ENCODE measurements around the gene ZNF385B.

Gene ZNF385B

GRCh38 chr2:179440642-179441251 is 420.7 kb downstream of the ZNF385B start:
- TF ChIP-seq CTCF (IDR thresholded peaks at IDR 0.05; ENCODE audit: low read depth, low read length): peak; percentile 58
- no peak overlapping the region for H3K4me3 ChIP-seq (ENCODE audit: low read depth, low read length)
- DNase-seq (ENCODE audit: low read depth, low spot score): peak; percentile 52
- in situ Hi-C loops (cut with HindIII; ENCODE audit: low sequenced_read_pairs): no loop called here

GRCh38 chr2:179438654-179439053 is 422.8 kb downstream of the ZNF385B start:
- no peak for TF ChIP-seq CTCF (IDR thresholded peaks at IDR 0.05; ENCODE audit: low read depth, low read length)
- in situ Hi-C loops (cut with HindIII; ENCODE audit: low sequenced_read_pairs): no loop called here
- no peak overlapping the region for H3K4me3 ChIP-seq (ENCODE audit: low read depth, low read length)
- no peak for DNase-seq (ENCODE audit: low read depth, low spot score)

- TF ChIP-seq CTCF (IDR thresholded peaks at IDR 0.05; ENCODE audit: low read depth, low read length): no peak
Measured at GRCh38 chr2:179437430-179437829, 424.0 kb downstream of the ZNF385B start.

GRCh38 chr2:179435566-179435965 is 425.8 kb downstream of the ZNF385B start:
- in situ Hi-C loops (cut with HindIII; ENCODE audit: low sequenced_read_pairs): no loop called here
- TF ChIP-seq CTCF (IDR thresholded peaks at IDR 0.05; ENCODE audit: low read depth, low read length): no peak

More at GRCh38 chr2:179437430-179437829, 424.0 kb downstream of the ZNF385B start:
- DNase-seq (ENCODE audit: low read depth, low spot score): no peak
- in situ Hi-C loops (cut with HindIII; ENCODE audit: low sequenced_read_pairs): no loop called here
- H3K4me3 ChIP-seq (ENCODE audit: low read depth, low read length): no peak overlapping the region

GRCh38 chr2:179435000-179435399 is 426.4 kb downstream of the ZNF385B start:
- in situ Hi-C loops (cut with HindIII; ENCODE audit: low sequenced_read_pairs): no loop called here
- no peak overlapping the region for H3K4me3 ChIP-seq (ENCODE audit: low read depth, low read length)
- no peak for DNase-seq (ENCODE audit: low read depth, low spot score)
- TF ChIP-seq CTCF (IDR thresholded peaks at IDR 0.05; ENCODE audit: low read depth, low read length): no peak

More at GRCh38 chr2:179435566-179435965, 425.8 kb downstream of the ZNF385B start:
- no peak overlapping the region for H3K4me3 ChIP-seq (ENCODE audit: low read depth, low read length)
- DNase-seq (ENCODE audit: low read depth, low spot score): no peak

GRCh38 chr2:179434357-179434756 is 427.1 kb downstream of the ZNF385B start:
- in situ Hi-C loops (cut with HindIII; ENCODE audit: low sequenced_read_pairs): no loop called here
- TF ChIP-seq CTCF (IDR thresholded peaks at IDR 0.05; ENCODE audit: low read depth, low read length): no peak
- DNase-seq (ENCODE audit: low read depth, low spot score): no peak
- H3K4me3 ChIP-seq (ENCODE audit: low read depth, low read length): no peak overlapping the region

All from astrocyte of the spinal cord (primary cell).